Natural killer cell (primary cell): ENCODE measurements around the gene ZNF407. TPM values are rescaled to one million over a fixed set of nuclear protein-coding genes. Genes with fewer than 3 reads are reported as not detected.

Experiments
- ATAC-seq, 3 donors: fragments of 150-1000 bp in 2 of 3; fragments of 200-7000 bp in 1 of 3; cut with Tn5 transposase; 1 replicate in 1 of 3; 2 replicates in 2 of 3; pipeline ENCODE4 v1.10.0; 2021; ENCODE audit warnings: mild to moderate bottlenecking in 2 of 3, moderate library complexity in 2 of 3
- DNase-seq, 2 donors: peaks; one replicate each; pipeline versions ENCODE4 v3.0.0 to v3.0.0-alpha.2; 2013 to 2021; ENCODE audit warnings: mixed read lengths in 1 of 2
- H3K27ac ChIP-seq: one replicate; pipeline ENCODE4 v1.5.1; 2013; ENCODE audit warnings: mild to moderate bottlenecking, low read length
- H3K27me3 ChIP-seq: one replicate; pipeline ENCODE4 v1.6.1; 2013; ENCODE audit warnings: low read length; ENCODE audit not compliant: control insufficient read depth, insufficient read depth
- H3K36me3 ChIP-seq: one replicate; pipeline ENCODE4 v1.6.1; 2013; ENCODE audit warnings: low read length; ENCODE audit not compliant: control insufficient read depth, insufficient read depth
- H3K4me1 ChIP-seq: one replicate; pipeline ENCODE4 v1.6.1; 2013; ENCODE audit warnings: low read length; ENCODE audit not compliant: control insufficient read depth, insufficient read depth
- H3K4me3 ChIP-seq: one replicate; pipeline ENCODE4 v1.5.1; 2013; ENCODE audit warnings: low read length
- H3K9me3 ChIP-seq: one replicate; pipeline ENCODE4 v1.6.1; 2013; ENCODE audit warnings: low read length; ENCODE audit not compliant: control insufficient read depth, insufficient read depth
- H3K27ac Mint-ChIP-seq, 2 donors: one replicate each; pipeline ENCODE4 v1.8.0; 2022; ENCODE audit warnings: mild to moderate bottlenecking in 2 of 2, mixed read lengths in 2 of 2, moderate library complexity in 1 of 2
- H3K27me3 Mint-ChIP-seq, 2 donors: one replicate each; pipeline ENCODE4 v1.8.0; 2022; ENCODE audit warnings: low read depth in 2 of 2, mixed read lengths in 2 of 2
- H3K36me3 Mint-ChIP-seq: one replicate; pipeline ENCODE4 v1.8.0; 2022; ENCODE audit warnings: mixed read lengths
- H3K4me1 Mint-ChIP-seq, 2 donors: one replicate each; pipeline ENCODE4 v1.8.0; 2022; ENCODE audit warnings: mixed read lengths in 2 of 2
- H3K4me3 Mint-ChIP-seq: one replicate; pipeline ENCODE4 v1.8.0; 2022; ENCODE audit warnings: mild to moderate bottlenecking, moderate library complexity, mixed read lengths
- H3K9me3 Mint-ChIP-seq, 2 donors: one replicate each; pipeline ENCODE4 v1.8.0; 2022; ENCODE audit warnings: mixed read lengths in 2 of 2
- CTCF ChIP-seq: fragments of 200-600 bp; IDR thresholded peaks from one replicate; pipeline ENCODE4 v1.8.0; 2022; ENCODE audit warnings: antibody characterized with exemption
- WGBS: methylation state at CpG from one replicate; pipeline ENCODE4 v1.1.7; 2013; ENCODE audit warnings: missing lambda C conversion rate; ENCODE audit not compliant: insufficient coverage; 5-methylcytosine and 5-hydroxymethylcytosine counted together
- intact Hi-C: fragments of 100-400 bp; cut with micrococcal nuclease; formaldehyde crosslinking; loops from one replicate; pipeline ENCODE4 v1.14.2; 2022
- total RNA-seq, 4 donors: library from RNA; stranded (reverse); fragments of 120-200 nt in 1 of 4; gene quantifications; one replicate each; pipeline versions ENCODE4 v1.2.3 to v1.2.4, GENCODE V29; 2013 to 2022

ZNF407 gene
- total RNA-seq, 3 donors from 2014 or later (not counting 1 experiment from before 2014, with no cell fraction given), result 28.4 to 36.7 (median 36.3) TPM

DNA sequence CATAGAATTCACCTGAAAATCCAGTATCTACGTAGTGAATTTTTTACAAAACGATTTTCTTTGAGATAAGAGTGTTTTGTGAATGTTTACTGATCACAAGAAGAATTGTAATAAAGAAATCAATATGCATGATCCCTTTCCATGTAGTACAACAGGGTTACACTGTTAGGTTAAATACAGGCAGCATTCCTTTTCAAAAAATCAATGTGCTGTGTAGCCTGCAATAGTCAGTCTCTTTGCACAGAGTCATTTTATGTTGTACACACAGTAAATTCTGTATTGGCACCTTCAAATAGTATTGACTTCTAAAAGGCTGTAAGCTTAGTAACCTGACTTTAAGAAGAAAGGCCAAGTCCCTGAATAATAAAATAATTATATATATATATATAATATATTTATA lies 63.3 kb downstream of the ZNF407 start:
- H3K27me3 ChIP-seq, result no peaks in the 10 kb centered on the region
- Mint-ChIP-seq H3K27me3 (no peaks in the 10 kb centered on the region), H3K27ac (no peak overlapping the region), H3K4me1 (peaks cover 10% of the 10 kb centered on the region in 2 donors), H3K4me3 (no peak overlapping the region), H3K36me3 (no peaks in the 10 kb centered on the region), H3K9me3 (no peaks in the 10 kb centered on the region)
- intact Hi-C loops, result no loop called here
- no CpG with 5 or more reads among the region's 2 CpGs for WGBS
- no peaks in the 10 kb centered on the region for H3K9me3 ChIP-seq
- H3K36me3 ChIP-seq, result no peaks in the 10 kb centered on the region
- DNase-seq (no peak), ATAC-seq (no peak)
- no peak overlapping the region for H3K4me3 ChIP-seq
- TF ChIP-seq CTCF, result no peak
- H3K4me1 ChIP-seq, result peaks cover 1% of the 10 kb centered on the region
- H3K27ac ChIP-seq, result no peak overlapping the region

DNA sequence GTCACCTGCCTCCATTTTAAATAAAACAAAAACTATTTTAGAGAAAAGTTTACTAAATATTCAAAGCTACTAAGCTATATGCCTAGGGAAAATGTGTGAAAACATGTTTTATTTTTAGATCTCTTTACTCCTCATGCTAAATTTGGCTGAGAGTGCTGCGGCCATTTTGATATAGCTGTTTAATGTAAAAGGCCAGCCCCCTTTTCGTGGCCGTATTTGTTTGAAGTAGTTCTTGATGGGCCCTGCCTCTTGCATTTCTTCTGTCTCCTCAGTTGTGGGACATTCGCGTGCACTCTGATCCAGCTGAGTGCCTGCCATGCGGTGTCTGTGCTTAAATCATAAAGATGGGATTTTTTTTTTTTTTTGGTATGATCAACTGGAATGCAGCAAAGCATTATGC lies 64.0 kb downstream of the ZNF407 start:
- TF ChIP-seq CTCF, result no peak
- no peaks in the 10 kb centered on the region for H3K9me3 ChIP-seq
- H3K36me3 ChIP-seq, result no peaks in the 10 kb centered on the region
- 93% methylated on average over 6 of the region's 6 CpGs for WGBS
- H3K27me3 ChIP-seq, result no peaks in the 10 kb centered on the region
- Mint-ChIP-seq H3K27ac (no peak overlapping the region), H3K4me1 (peaks cover 17% of the 10 kb centered on the region in 2 donors), H3K36me3 (no peaks in the 10 kb centered on the region), H3K4me3 (no peak overlapping the region), H3K9me3 (no peaks in the 10 kb centered on the region), H3K27me3 (no peaks in the 10 kb centered on the region)
- ATAC-seq (no peak), DNase-seq (no peak)
- no peak overlapping the region for H3K27ac ChIP-seq
- no peak overlapping the region for H3K4me3 ChIP-seq
- peaks cover 8% of the 10 kb centered on the region for H3K4me1 ChIP-seq
- intact Hi-C loops, result no loop called here

DNA sequence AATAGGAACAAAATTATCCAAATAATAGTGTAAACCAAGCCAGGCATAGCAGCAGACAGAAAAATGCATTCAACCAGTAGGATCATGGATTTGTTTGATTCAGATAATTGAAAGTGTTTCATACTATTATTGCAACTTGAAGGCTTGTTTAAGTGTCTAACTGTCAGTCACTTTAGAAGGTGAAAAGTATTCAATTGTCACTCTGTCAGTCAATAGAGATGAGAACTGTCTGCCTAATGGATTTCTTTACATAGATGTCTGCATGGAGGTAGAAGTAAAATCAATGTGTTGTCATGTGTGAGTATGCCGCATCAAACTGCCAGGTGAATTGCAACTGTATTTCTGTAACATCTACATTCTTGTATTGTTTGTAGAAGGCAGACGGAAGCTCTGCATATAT lies 65.0 kb downstream of the ZNF407 start:
- Mint-ChIP-seq H3K9me3 (no peaks in the 10 kb centered on the region), H3K4me1 (peaks cover 24 to 25% of the 10 kb centered on the region in 2 donors), H3K36me3 (no peaks in the 10 kb centered on the region), H3K4me3 (no peak overlapping the region), H3K27ac (no peak overlapping the region), H3K27me3 (no peaks in the 10 kb centered on the region)
- TF ChIP-seq CTCF, result no peak
- H3K4me3 ChIP-seq, result no peak overlapping the region
- H3K9me3 ChIP-seq, result no peaks in the 10 kb centered on the region
- ATAC-seq (no peak), DNase-seq (no peak)
- no peaks in the 10 kb centered on the region for H3K27me3 ChIP-seq
- peaks cover 8% of the 10 kb centered on the region for H3K4me1 ChIP-seq
- H3K36me3 ChIP-seq, result no peaks in the 10 kb centered on the region
- WGBS, result 50% methylated on average over 2 of the region's 2 CpGs
- no peak overlapping the region for H3K27ac ChIP-seq
- intact Hi-C loops, result no loop called here

DNA sequence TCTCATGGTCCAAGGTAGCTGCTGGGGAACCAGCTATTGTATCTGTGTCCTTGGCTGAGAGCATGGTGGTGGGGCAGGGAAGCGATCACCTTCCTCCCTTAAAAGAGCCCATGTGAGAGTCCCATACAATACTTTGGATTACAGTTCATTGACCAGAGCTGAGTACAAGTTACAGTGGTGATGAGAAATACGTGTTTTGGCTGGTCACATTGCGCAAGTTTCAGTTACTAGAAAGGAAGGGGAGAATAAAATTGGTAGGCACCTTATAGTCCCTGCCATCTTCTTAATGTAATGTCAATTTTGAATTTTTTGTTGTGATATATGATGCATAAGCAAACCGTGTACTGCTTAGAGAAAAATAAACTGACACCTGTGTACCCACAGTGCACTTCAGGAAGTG lies 67.7 kb downstream of the ZNF407 start:
- no peaks in the 10 kb centered on the region for H3K36me3 ChIP-seq
- H3K27ac ChIP-seq, result no peak overlapping the region
- no peaks in the 10 kb centered on the region for H3K36me3 Mint-ChIP-seq
- H3K9me3 ChIP-seq, result no peaks in the 10 kb centered on the region
- no peak for ATAC-seq
- peaks cover 31 to 33% of the 10 kb centered on the region in 2 donors for H3K4me1 Mint-ChIP-seq
- WGBS, result 89% methylated on average over 4 of the region's 4 CpGs
- peaks cover 8% of the 10 kb centered on the region for H3K4me1 ChIP-seq
- no peaks in the 10 kb centered on the region for H3K27me3 ChIP-seq
- no peak overlapping the region for H3K4me3 Mint-ChIP-seq
- intact Hi-C loops, result no loop called here
- H3K9me3 Mint-ChIP-seq, result no peaks in the 10 kb centered on the region
- H3K27ac Mint-ChIP-seq, result peak overlapping the region in 1 of 2 donors; percentile 56
- no peak overlapping the region for H3K4me3 ChIP-seq
- DNase-seq, result no peak
- no peaks in the 10 kb centered on the region for H3K27me3 Mint-ChIP-seq
- no peak for TF ChIP-seq CTCF
